Skeletal muscle satellite cell (primary cell): Measurements from ENCODE around the gene ELAVL2.

Source experiments
- H3K27me3 ChIP-seq: 2 replicates; pipeline ENCODE4 v1.7.0; 2013; ENCODE audit warnings: low read length; ENCODE audit not compliant: control insufficient read depth, insufficient read depth
- H3K36me3 ChIP-seq: 2 replicates; pipeline ENCODE4 v1.7.0; 2013; ENCODE audit warnings: mild to moderate bottlenecking, control low read depth, low read length; ENCODE audit not compliant: insufficient read depth
- H3K4me1 ChIP-seq: 2 replicates; pipeline ENCODE4 v1.7.0; 2013; ENCODE audit warnings: low read length; ENCODE audit not compliant: control insufficient read depth, insufficient read depth
- H3K4me2 ChIP-seq: 2 replicates; pipeline ENCODE4 v1.7.0; 2013; ENCODE audit warnings: mild to moderate bottlenecking, low read length
- H3K4me3 ChIP-seq: 2 replicates; pipeline ENCODE4 v1.7.0; 2013; ENCODE audit warnings: low read length
- H3K9ac ChIP-seq: 2 replicates; pipeline ENCODE4 v1.7.0; 2013; ENCODE audit warnings: mild to moderate bottlenecking, low read depth, low read length, moderate library complexity
- H3K9me3 ChIP-seq: replicated peaks from 2 replicates; pipeline ENCODE4 v1.7.0; 2013; ENCODE audit warnings: mild to moderate bottlenecking, control low read depth, low read length

Gene ELAVL2

GRCh38 chr9:23819403-23819802 is 6.6 kb downstream of the ELAVL2 start:
- Histone ChIP-seq H3K27me3 (peaks cover 36% of the 10 kb centered on the region), H3K4me3 (no peak overlapping the region), H3K9ac (no peak overlapping the region), H3K4me2 (no peak overlapping the region), H3K4me1 (peaks cover 7% of the 10 kb centered on the region), H3K9me3 (no peaks in the 10 kb centered on the region), H3K36me3 (no peaks in the 10 kb centered on the region)

- Histone ChIP-seq H3K4me3 (no peak overlapping the region), H3K27me3 (no peaks in the 10 kb centered on the region), H3K4me1 (no peaks in the 10 kb centered on the region), H3K9ac (no peak overlapping the region), H3K9me3 (no peaks in the 10 kb centered on the region), H3K36me3 (no peaks in the 10 kb centered on the region), H3K4me2 (no peak overlapping the region)
These were observed 11.8 kb downstream of the ELAVL2 start for GRCh38 chr9:23814243-23814642.

GRCh38 chr9:23812673-23813072 is 13.4 kb downstream of the ELAVL2 start:
- Histone ChIP-seq H3K27me3 (no peaks in the 10 kb centered on the region), H3K9ac (no peak overlapping the region), H3K4me1 (no peaks in the 10 kb centered on the region)

GRCh38 chr9:23811633-23812032 is 14.4 kb downstream of the ELAVL2 start:
- Histone ChIP-seq H3K4me1 (no peaks in the 10 kb centered on the region), H3K27me3 (no peaks in the 10 kb centered on the region), H3K4me3 (no peak overlapping the region), H3K36me3 (no peaks in the 10 kb centered on the region), H3K9me3 (no peaks in the 10 kb centered on the region), H3K9ac (no peak overlapping the region), H3K4me2 (no peak overlapping the region)

More at GRCh38 chr9:23812673-23813072, 13.4 kb downstream of the ELAVL2 start:
- H3K9me3 ChIP-seq = no peaks in the 10 kb centered on the region
- H3K4me3 ChIP-seq = no peak overlapping the region
- H3K4me2 ChIP-seq = no peak overlapping the region
- H3K36me3 ChIP-seq = no peaks in the 10 kb centered on the region

GRCh38 chr9:23803216-23803615 is 22.8 kb downstream of the ELAVL2 start:
- Histone ChIP-seq H3K4me2 (no peak overlapping the region), H3K36me3 (no peaks in the 10 kb centered on the region), H3K9ac (no peak overlapping the region), H3K4me3 (no peak overlapping the region), H3K27me3 (no peaks in the 10 kb centered on the region), H3K4me1 (no peaks in the 10 kb centered on the region), H3K9me3 (no peaks in the 10 kb centered on the region)

GRCh38 chr9:23801523-23801922 is 24.5 kb downstream of the ELAVL2 start:
- Histone ChIP-seq H3K27me3 (no peaks in the 10 kb centered on the region), H3K4me3 (no peak overlapping the region), H3K4me1 (no peaks in the 10 kb centered on the region), H3K9me3 (no peaks in the 10 kb centered on the region), H3K9ac (no peak overlapping the region), H3K36me3 (no peaks in the 10 kb centered on the region), H3K4me2 (no peak overlapping the region)

GRCh38 chr9:23799521-23799920 is 26.5 kb downstream of the ELAVL2 start:
- no peak overlapping the region for H3K4me2 ChIP-seq
- H3K9ac ChIP-seq = no peak overlapping the region
- H3K36me3 ChIP-seq = no peaks in the 10 kb centered on the region
- H3K4me3 ChIP-seq = no peak overlapping the region
- no peaks in the 10 kb centered on the region for H3K4me1 ChIP-seq
- H3K27me3 ChIP-seq = no peaks in the 10 kb centered on the region
- H3K9me3 ChIP-seq = no peaks in the 10 kb centered on the region

GRCh38 chr9:23798325-23798724 is 27.7 kb downstream of the ELAVL2 start:
- Histone ChIP-seq H3K4me3 (no peak overlapping the region), H3K4me1 (no peaks in the 10 kb centered on the region), H3K9me3 (no peaks in the 10 kb centered on the region), H3K4me2 (no peak overlapping the region), H3K36me3 (no peaks in the 10 kb centered on the region), H3K27me3 (no peaks in the 10 kb centered on the region), H3K9ac (no peak overlapping the region)

GRCh38 chr9:23796209-23796608 is 29.8 kb downstream of the ELAVL2 start:
- no peak overlapping the region for H3K4me2 ChIP-seq
- H3K36me3 ChIP-seq = no peaks in the 10 kb centered on the region
- H3K9me3 ChIP-seq = no peaks in the 10 kb centered on the region
- H3K4me3 ChIP-seq = no peak overlapping the region
- no peaks in the 10 kb centered on the region for H3K27me3 ChIP-seq
- H3K9ac ChIP-seq = no peak overlapping the region
- H3K4me1 ChIP-seq = no peaks in the 10 kb centered on the region

GRCh38 chr9:23790351-23791260 is 35.4 kb downstream of the ELAVL2 start:
- no peaks in the 10 kb centered on the region for H3K27me3 ChIP-seq
- H3K9me3 ChIP-seq = no peaks in the 10 kb centered on the region
- no peak overlapping the region for H3K9ac ChIP-seq
- no peaks in the 10 kb centered on the region for H3K36me3 ChIP-seq
- no peaks in the 10 kb centered on the region for H3K4me1 ChIP-seq
- no peak overlapping the region for H3K4me3 ChIP-seq
- no peak overlapping the region for H3K4me2 ChIP-seq

GRCh38 chr9:23789529-23790254 is 36.3 kb downstream of the ELAVL2 start:
- Histone ChIP-seq H3K4me2 (no peak overlapping the region), H3K4me1 (no peaks in the 10 kb centered on the region), H3K9me3 (no peaks in the 10 kb centered on the region), H3K9ac (no peak overlapping the region), H3K36me3 (no peaks in the 10 kb centered on the region), H3K27me3 (no peaks in the 10 kb centered on the region), H3K4me3 (no peak overlapping the region)
